Natural killer cell treated with Interleukin-12 subunit alpha and Interleukin-12 subunit beta and Interleukin-15 and Interleukin-18, amount 100 ng/mL, for 72 hours (primary cell): Measurements from ENCODE around the gene RTL9. TPM values are rescaled to one million over a fixed set of nuclear protein-coding genes. Genes with fewer than 3 reads are reported as not detected.
"Not testable (repeated sequence)": the region's sequence is repeated elsewhere in the genome, so short reads cannot be mapped to it uniquely, and the experiment has no call there.

Source experiments
- ATAC-seq, 2 donors: fragments of 150-1000 bp; cut with Tn5 transposase in 1 of 2; sonication (Bioruptor Pico), chemical (Tn5 transposase) in 1 of 2; 2 replicates each; pipeline ENCODE4 v1.10.0; 2021
- DNase-seq: peaks from one replicate; pipeline ENCODE4 v3.0.0; 2022; ENCODE audit warnings: low spot score
- H3K27ac Mint-ChIP-seq, 2 donors: 1 replicate in 1 of 2; 2 replicates in 1 of 2; pipeline ENCODE4 v1.8.0; 2022; ENCODE audit warnings: mixed read lengths in 2 of 2, mild to moderate bottlenecking in 1 of 2, moderate library complexity in 1 of 2
- H3K27me3 Mint-ChIP-seq, 2 donors: 1 replicate in 1 of 2; 2 replicates in 1 of 2; pipeline ENCODE4 v1.8.0; 2022; ENCODE audit warnings: mixed read lengths in 2 of 2
- H3K36me3 Mint-ChIP-seq: one replicate; pipeline ENCODE4 v1.8.0; 2022; ENCODE audit warnings: mixed read lengths
- H3K4me1 Mint-ChIP-seq, 2 donors: 1 replicate in 1 of 2; 2 replicates in 1 of 2; pipeline ENCODE4 v1.8.0; 2022; ENCODE audit warnings: low read depth in 2 of 2, mixed read lengths in 2 of 2, mild to moderate bottlenecking in 1 of 2
- H3K4me3 Mint-ChIP-seq: one replicate; pipeline ENCODE4 v1.8.0; 2022; ENCODE audit warnings: mixed read lengths
- H3K9me3 Mint-ChIP-seq: 2 replicates; pipeline ENCODE4 v1.8.0; 2022; ENCODE audit warnings: mixed read lengths
- total RNA-seq, 2 donors: library from RNA; stranded (reverse); gene quantifications; one replicate each; pipeline ENCODE4 v1.2.3, GENCODE V29; 2022

RTL9 gene
- total RNA-seq, 2 donors from 2014 or later, result not detected

GRCh38 chrX:110322603-110323002 lies 36.0 kb upstream of the RTL9 start:
- no peaks in the 10 kb centered on the region for H3K9me3 Mint-ChIP-seq
- no peaks in the 10 kb centered on the region for H3K36me3 Mint-ChIP-seq
- H3K4me1 Mint-ChIP-seq, result peaks cover 7 to 10% of the 10 kb centered on the region in 2 donors
- peaks cover 0 to 15% of the 10 kb centered on the region in 2 donors for H3K27me3 Mint-ChIP-seq
- no peak overlapping the region for H3K4me3 Mint-ChIP-seq
- ATAC-seq, result no peak
- DNase-seq, result no peak
- H3K27ac Mint-ChIP-seq, result no peak overlapping the region

GRCh38 chrX:110326712-110327111 lies 31.9 kb upstream of the RTL9 start:
- no peaks in the 10 kb centered on the region for H3K36me3 Mint-ChIP-seq
- no peak overlapping the region for H3K4me3 Mint-ChIP-seq
- no peak for ATAC-seq
- peaks cover 0 to 15% of the 10 kb centered on the region in 2 donors for H3K27me3 Mint-ChIP-seq
- no peaks in the 10 kb centered on the region for H3K9me3 Mint-ChIP-seq
- H3K4me1 Mint-ChIP-seq, result peaks cover 0 to 4% of the 10 kb centered on the region in 2 donors
- no peak for DNase-seq
- no peak overlapping the region for H3K27ac Mint-ChIP-seq

- DNase-seq (no peak), ATAC-seq (no peak)
- Mint-ChIP-seq H3K9me3 (no peaks in the 10 kb centered on the region), H3K36me3 (no peaks in the 10 kb centered on the region), H3K4me3 (no peak overlapping the region), H3K4me1 (no peaks in the 10 kb centered on the region), H3K27ac (no peak overlapping the region), H3K27me3 (peaks cover 0 to 12% of the 10 kb centered on the region in 2 donors)
Measured at GRCh38 chrX:110327336-110327735, 31.3 kb upstream of the RTL9 start.

- H3K36me3 Mint-ChIP-seq, DNase-seq, ATAC-seq, H3K4me1 Mint-ChIP-seq, H3K4me3 Mint-ChIP-seq, H3K27me3 Mint-ChIP-seq, H3K9me3 Mint-ChIP-seq, H3K27ac Mint-ChIP-seq: not testable (repeated sequence)
Measured at GRCh38 chrX:110328613-110329012, 30.0 kb upstream of the RTL9 start.

- Mint-ChIP-seq H3K27ac (no peak overlapping the region), H3K4me3 (no peak overlapping the region), H3K36me3 (no peaks in the 10 kb centered on the region), H3K27me3 (peaks cover 0 to 8% of the 10 kb centered on the region in 2 donors), H3K4me1 (no peaks in the 10 kb centered on the region), H3K9me3 (no peaks in the 10 kb centered on the region)
- no peak for ATAC-seq
- DNase-seq, result no peak
Measured at GRCh38 chrX:110331444-110332030, 27.1 kb upstream of the RTL9 start.

- peaks cover 0 to 14% of the 10 kb centered on the region in 2 donors for H3K27me3 Mint-ChIP-seq
- not testable (repeated sequence) for H3K9me3 Mint-ChIP-seq, H3K27ac Mint-ChIP-seq, H3K4me3 Mint-ChIP-seq, DNase-seq, H3K36me3 Mint-ChIP-seq, H3K4me1 Mint-ChIP-seq, ATAC-seq
Measured at GRCh38 chrX:110333458-110333857, 25.2 kb upstream of the RTL9 start.

- ATAC-seq (no peak), DNase-seq (no peak)
- H3K27ac Mint-ChIP-seq, result no peak overlapping the region
- H3K4me1 Mint-ChIP-seq, result no peaks in the 10 kb centered on the region
- no peak overlapping the region for H3K4me3 Mint-ChIP-seq
- H3K9me3 Mint-ChIP-seq, result no peaks in the 10 kb centered on the region
- peaks cover 0 to 11% of the 10 kb centered on the region in 2 donors for H3K27me3 Mint-ChIP-seq
- H3K36me3 Mint-ChIP-seq, result no peaks in the 10 kb centered on the region
Measured at GRCh38 chrX:110338935-110339334, 19.7 kb upstream of the RTL9 start.

- H3K36me3 Mint-ChIP-seq, result no peaks in the 10 kb centered on the region
- peak overlapping the region in 1 of 2 donors; percentile 18 for H3K27ac Mint-ChIP-seq
- H3K4me3 Mint-ChIP-seq, result no peak overlapping the region
- DNase-seq, result no peak
- peak in 1 of 2 donors; percentile 72 for ATAC-seq
- no peaks in the 10 kb centered on the region for H3K4me1 Mint-ChIP-seq
- H3K27me3 Mint-ChIP-seq, result peaks cover 0 to 8% of the 10 kb centered on the region in 2 donors
- H3K9me3 Mint-ChIP-seq, result no peaks in the 10 kb centered on the region
Measured at GRCh38 chrX:110341189-110342035, 17.2 kb upstream of the RTL9 start.

GRCh38 chrX:110346681-110347080 lies 12.0 kb upstream of the RTL9 start:
- H3K9me3 Mint-ChIP-seq, result no peaks in the 10 kb centered on the region
- H3K36me3 Mint-ChIP-seq, result no peaks in the 10 kb centered on the region
- DNase-seq (no peak), ATAC-seq (no peak)
- H3K27ac Mint-ChIP-seq, result no peak overlapping the region
- H3K4me1 Mint-ChIP-seq, result no peaks in the 10 kb centered on the region
- peaks cover 0 to 5% of the 10 kb centered on the region in 2 donors for H3K27me3 Mint-ChIP-seq
- no peak overlapping the region for H3K4me3 Mint-ChIP-seq

GRCh38 chrX:110359273-110359672 lies 625 bp downstream of the RTL9 start:
- Mint-ChIP-seq H3K4me3 (no peak overlapping the region), H3K4me1 (no peaks in the 10 kb centered on the region), H3K9me3 (no peaks in the 10 kb centered on the region), H3K27ac (no peak overlapping the region), H3K36me3 (no peaks in the 10 kb centered on the region), H3K27me3 (peaks cover 0 to 7% of the 10 kb centered on the region in 2 donors)
- ATAC-seq, result no peak
- no peak for DNase-seq

GRCh38 chrX:110363244-110363643 lies 4.6 kb downstream of the RTL9 start:
- ATAC-seq, result no peak
- Mint-ChIP-seq H3K27ac (no peak overlapping the region), H3K4me1 (no peaks in the 10 kb centered on the region), H3K9me3 (no peaks in the 10 kb centered on the region), H3K27me3 (peaks cover 0 to 12% of the 10 kb centered on the region in 2 donors), H3K4me3 (no peak overlapping the region), H3K36me3 (no peaks in the 10 kb centered on the region)
- DNase-seq, result no peak

- Mint-ChIP-seq H3K9me3 (no peaks in the 10 kb centered on the region), H3K27me3 (peaks cover 0 to 18% of the 10 kb centered on the region in 2 donors), H3K36me3 (no peaks in the 10 kb centered on the region), H3K27ac (no peak overlapping the region), H3K4me1 (no peaks in the 10 kb centered on the region), H3K4me3 (no peak overlapping the region)
- DNase-seq, result no peak
- no peak for ATAC-seq
Measured at GRCh38 chrX:110373310-110373709, 14.7 kb downstream of the RTL9 start.

GRCh38 chrX:110374559-110374958 lies 15.9 kb downstream of the RTL9 start:
- no peaks in the 10 kb centered on the region for H3K4me1 Mint-ChIP-seq
- ATAC-seq, result no peak
- DNase-seq, result no peak
- H3K36me3 Mint-ChIP-seq, result no peaks in the 10 kb centered on the region
- no peak overlapping the region for H3K4me3 Mint-ChIP-seq
- H3K27ac Mint-ChIP-seq, result no peak overlapping the region
- peaks cover 0 to 20% of the 10 kb centered on the region in 2 donors for H3K27me3 Mint-ChIP-seq
- no peaks in the 10 kb centered on the region for H3K9me3 Mint-ChIP-seq

GRCh38 chrX:110381216-110381615 lies 22.6 kb downstream of the RTL9 start:
- no peaks in the 10 kb centered on the region for H3K9me3 Mint-ChIP-seq
- no peaks in the 10 kb centered on the region for H3K36me3 Mint-ChIP-seq
- no peak overlapping the region for H3K4me3 Mint-ChIP-seq
- ATAC-seq (no peak), DNase-seq (no peak)
- H3K4me1 Mint-ChIP-seq, result no peaks in the 10 kb centered on the region
- peaks cover 0 to 14% of the 10 kb centered on the region in 2 donors for H3K27me3 Mint-ChIP-seq
- no peak overlapping the region for H3K27ac Mint-ChIP-seq
